A549 (cell line): ENCODE measurements around the gene TPD52L1. TPM values are rescaled to one million over a fixed set of nuclear protein-coding genes. Genes with fewer than 3 reads are reported as not detected.

Experiments used
- ATAC-seq, 2 experiments: fragments of 200-7000 bp in 1 of 2; fragments of >200 bp in 1 of 2; cut with Nextera tagmentation in 1 of 2; cut with Tn5 transposase in 1 of 2; 3 replicates each; pipeline versions ENCODE4 v1.8.0 to v1.9.1; 2018 to 2020; ENCODE audit warnings: mild to moderate bottlenecking in 1 of 2, moderate library complexity in 1 of 2
- CTCF ChIA-PET: fragments of 300-600 bp; sonication (Branson Sonifier 250); formaldehyde crosslinking; extraction: SDS; loops from one replicate; lab custom pipeline; 2021; ENCODE audit warnings: antibody characterized with exemption, inconsistent platforms; lab: Yijun Ruan, JAX
- POLR2A ChIA-PET: fragments of 350-600 bp; formaldehyde crosslinking; extraction: SDS; loops from one replicate; lab custom pipeline; 2021; ENCODE audit warnings: antibody characterized with exemption, inconsistent platforms; lab: Yijun Ruan, JAX
- DNase-seq, 2 experiments: peaks; one replicate each; pipeline versions ENCODE4 v3.0.0 to v3.0.0-alpha.2; 2011 to 2016; ENCODE audit warnings: low read depth in 1 of 2, low spot score in 1 of 2
- FAIRE-seq: peaks from 2 replicates; lab custom pipeline; 2011; peaks lifted over from hg19 to GRCh38; lab: Jason Lieb, UNC
- H3K27ac ChIP-seq, 2 experiments: fragments of >200 bp; sonication (Bioruptor Twin); formaldehyde crosslinking; 3 replicates each; pipeline ENCODE4 v1.5.1; 2016 to 2017
- H3K4me1 ChIP-seq: fragments of >200 bp; sonication (Bioruptor Twin); formaldehyde crosslinking; 3 replicates; pipeline ENCODE4 v1.6.1; 2016
- H3K4me2 ChIP-seq: fragments of >200 bp; sonication (Bioruptor Twin); formaldehyde crosslinking; 3 replicates; pipeline ENCODE4 v1.6.1; 2016
- H3K4me3 ChIP-seq: fragments of >200 bp; sonication (Bioruptor Twin); formaldehyde crosslinking; 3 replicates; pipeline ENCODE4 v1.5.1; 2016
- H3K9me3 ChIP-seq: fragments of >200 bp; sonication (Bioruptor Twin); formaldehyde crosslinking; 3 replicates; pipeline ENCODE4 v1.6.1; 2016
- ATOH8 ChIP-seq: fragments of 250-450 bp; sonication (Bioruptor Pico); IDR thresholded peaks from 2 replicates; pipeline ENCODE4 v1.5.0; 2020; ENCODE audit warnings: low read depth, mild to moderate bottlenecking, moderate library complexity
- CBX2 ChIP-seq: fragments of 200-600 bp; sonication (generic); IDR thresholded peaks from 2 replicates; pipeline ENCODE4 v1.6.1; 2016; ENCODE audit warnings: low read depth, mild to moderate bottlenecking, borderline replicate concordance
- CBX8 ChIP-seq: fragments of 200-600 bp; sonication (generic); IDR thresholded peaks from 2 replicates; pipeline ENCODE4 v1.6.1; 2016
- CHD4 ChIP-seq: fragments of 200-600 bp; sonication (generic); IDR thresholded peaks from 2 replicates; pipeline ENCODE4 v1.6.1; 2016; ENCODE audit warnings: antibody characterized with exemption, mild to moderate bottlenecking, borderline replicate concordance
- EHMT2 ChIP-seq: fragments of 200-600 bp; sonication (generic); IDR thresholded peaks from 2 replicates; pipeline ENCODE4 v1.6.1; 2016; ENCODE audit warnings: antibody characterized with exemption, low read depth, mild to moderate bottlenecking, moderate library complexity
- EP300 ChIP-seq, 2 experiments: fragments of >200 bp; sonication (Bioruptor Twin); formaldehyde crosslinking; IDR thresholded peaks; 2 replicates in 1 of 2; 3 replicates in 1 of 2; pipeline ENCODE4 v1.6.1; 2016 to 2017
- FOSB ChIP-seq: fragments of 250-450 bp; sonication (Bioruptor Pico); IDR thresholded peaks from 2 replicates; pipeline ENCODE4 v1.5.0; 2020; ENCODE audit warnings: mild to moderate bottlenecking, moderate library complexity
- FOXS1 ChIP-seq: fragments of 250-450 bp; sonication (Bioruptor Pico); IDR thresholded peaks from 2 replicates; pipeline ENCODE4 v1.5.0; 2020; ENCODE audit warnings: mild to moderate bottlenecking, moderate library complexity
- GATA3 ChIP-seq: IDR thresholded peaks from 2 replicates; pipeline ENCODE4 v1.6.1; 2012; ENCODE audit warnings: borderline replicate concordance
- HDAC2 ChIP-seq: fragments of 200-600 bp; sonication (generic); IDR thresholded peaks from 2 replicates; pipeline ENCODE4 v1.6.1; 2016
- HEYL ChIP-seq: fragments of 250-450 bp; sonication (Bioruptor Pico); IDR thresholded peaks from 2 replicates; pipeline ENCODE4 v1.8.0; 2021; ENCODE audit warnings: mild to moderate bottlenecking, moderate library complexity
- HOXA7 ChIP-seq: fragments of 250-450 bp; sonication (Bioruptor Pico); IDR thresholded peaks from 2 replicates; pipeline ENCODE4 v1.5.0; 2020; ENCODE audit warnings: mild to moderate bottlenecking, moderate library complexity
- HOXB5 ChIP-seq: fragments of 250-450 bp; sonication (Bioruptor Pico); IDR thresholded peaks from 2 replicates; pipeline ENCODE4 v1.5.0; 2020; ENCODE audit warnings: mild to moderate bottlenecking, moderate library complexity
- KDM1A ChIP-seq: fragments of 200-600 bp; sonication (generic); IDR thresholded peaks from 2 replicates; pipeline ENCODE4 v1.6.1; 2016; ENCODE audit warnings: low read depth, mild to moderate bottlenecking
- KDM5A ChIP-seq: fragments of 200-600 bp; sonication (generic); IDR thresholded peaks from 2 replicates; pipeline ENCODE4 v1.6.1; 2016; ENCODE audit warnings: antibody characterized with exemption, mild to moderate bottlenecking
- MAFK ChIP-seq: fragments of 450-650 bp; IDR thresholded peaks from 2 replicates; pipeline ENCODE4 v1.6.1; 2014; ENCODE audit not compliant: partially characterized antibody
- MAZ ChIP-seq: fragments of 150-350 bp; IDR thresholded peaks from 2 replicates; pipeline ENCODE4 v1.6.1; 2014; ENCODE audit warnings: antibody characterized with exemption, low read depth, low read length, borderline replicate concordance
- NR3C1 ChIP-seq: fragments of >200 bp; sonication (Bioruptor Twin); formaldehyde crosslinking; IDR thresholded peaks from 3 replicates; pipeline ENCODE4 v1.6.1; 2017
- POLR2AphosphoS2 ChIP-seq: conservative IDR thresholded peaks from 2 replicates; pipeline ENCODE4 v1.6.1; 2012; ENCODE audit warnings: low read length, improper control_type of control experiment, inconsistent platforms
- RAD21 ChIP-seq, 2 experiments: fragments of >200 bp in 1 of 2; sonication (Bioruptor Twin) in 1 of 2; formaldehyde crosslinking in 1 of 2; IDR thresholded peaks in 1 of 2; conservative IDR thresholded peaks in 1 of 2; 2 replicates in 1 of 2; 3 replicates in 1 of 2; pipeline ENCODE4 v1.6.1; 2012 to 2018; ENCODE audit warnings: inconsistent platforms in 1 of 2
- RNF2 ChIP-seq: fragments of 200-600 bp; sonication (generic); IDR thresholded peaks from 2 replicates; pipeline ENCODE4 v1.6.1; 2016; ENCODE audit warnings: low read depth, mild to moderate bottlenecking, antibody characterized with exemption, moderate library complexity, borderline replicate concordance
- SMC3 ChIP-seq: fragments of >200 bp; sonication (Bioruptor Twin); formaldehyde crosslinking; IDR thresholded peaks from 3 replicates; pipeline ENCODE4 v1.6.1; 2018; ENCODE audit warnings: inconsistent platforms
- TFCP2L1 ChIP-seq: fragments of 250-450 bp; sonication (Bioruptor Pico); IDR thresholded peaks from 2 replicates; pipeline ENCODE4 v1.5.0; 2021; ENCODE audit warnings: mild to moderate bottlenecking
- TP53 ChIP-seq: fragments of 250-450 bp; sonication (Bioruptor Pico); IDR thresholded peaks from 2 replicates; pipeline ENCODE4 v1.5.0; 2021; ENCODE audit warnings: mild to moderate bottlenecking, moderate library complexity
- ZC3H11A ChIP-seq: fragments of 450-650 bp; IDR thresholded peaks from 2 replicates; pipeline ENCODE4 v1.6.1; 2014; ENCODE audit warnings: antibody characterized with exemption, mild to moderate bottlenecking
- ZNF302 ChIP-seq: fragments of 250-450 bp; sonication (Bioruptor Pico); IDR thresholded peaks from 2 replicates; pipeline ENCODE4 v1.9.0; 2021; ENCODE audit warnings: inconsistent platforms, mild to moderate bottlenecking, moderate library complexity
- ZSCAN20 ChIP-seq: fragments of 250-450 bp; sonication (Bioruptor Pico); IDR thresholded peaks from 2 replicates; pipeline ENCODE4 v1.8.0; 2022; ENCODE audit warnings: mild to moderate bottlenecking, moderate library complexity
- WGBS: methylation state at CpG from one replicate; pipeline ENCODE4 v1.1.6; 2017; ENCODE audit errors: missing lambda C conversion rate; 5-methylcytosine and 5-hydroxymethylcytosine counted together
- polyA plus RNA-seq, 4 experiments: library from polyadenylated mRNA; depleted of rRNA in 3 of 4; stranded (reverse); fragments of >200 nt; fragmentation: RNase III in 1 of 4; extraction: RNeasy Plus Mini Kit Qiagen cat#74134 plus additional on column Dnase treatment in 1 of 4; gene quantifications; 2 replicates in 3 of 4; 3 replicates in 1 of 4; pipeline ENCODE4 v1.2.3, GENCODE V29; 2011 to 2017
- TF ChIP-seq, protein P1 (sequence below): fragments of 200-600 bp; sonication (generic); IDR thresholded peaks from 2 replicates; pipeline ENCODE4 v1.6.1; 2016; ENCODE audit warnings: antibody characterized with exemption, mild to moderate bottlenecking, moderate library complexity

TPD52L1 gene
- polyA plus RNA-seq, 2 of the 4 experiments (the other 2 are of a cell fraction): 90.1 to 144 TPM

DNA sequence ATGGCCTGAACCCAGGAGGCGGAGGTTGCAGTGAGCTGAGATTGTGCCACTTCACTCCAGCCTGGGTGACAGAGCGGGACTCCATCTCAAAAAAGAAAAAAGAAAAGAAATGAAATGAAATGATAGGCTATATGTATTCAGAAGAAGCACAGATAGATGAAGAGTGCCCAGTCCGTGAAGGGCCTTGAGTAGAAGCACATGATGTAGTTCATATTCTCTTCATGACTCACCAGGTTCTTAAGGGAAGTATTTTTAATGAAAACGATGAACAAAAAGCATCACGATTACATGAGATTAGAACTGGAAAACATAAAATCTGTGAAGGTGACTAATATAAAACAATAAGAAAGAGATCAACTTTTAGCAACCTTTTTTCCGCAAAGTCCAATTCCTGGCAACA, 29.8 kb downstream of the TPD52L1 start:
- Histone ChIP-seq H3K4me3 (no peak overlapping the region), H3K27ac (no peak overlapping the region), H3K4me2 (no peak overlapping the region), H3K9me3 (no peaks in the 10 kb centered on the region), H3K4me1 (peaks cover 8% of the 10 kb centered on the region)
- no peak for DNase-seq
- ATAC-seq: no peak
- TF ChIP-seq ATOH8 (CRISPR knock-in tag) (no peak), HDAC2 (no peak), GATA3 (no peak), ZNF302 (CRISPR knock-in tag) (no peak), SMC3 (no peak), MAFK (no peak), CBX2 (no peak), HOXA7 (no peak), KDM5A (no peak), FOSB (no peak), RAD21 (conservative IDR thresholded peaks at IDR 0.05 in 1 of 2, IDR thresholded peaks at IDR 0.05 in 1 of 2) (no peak), HOXB5 (CRISPR knock-in tag) (no peak), TFCP2L1 (no peak), EHMT2 (no peak), MAZ (no peak)
- TF ChIP-seq, protein P1, sequence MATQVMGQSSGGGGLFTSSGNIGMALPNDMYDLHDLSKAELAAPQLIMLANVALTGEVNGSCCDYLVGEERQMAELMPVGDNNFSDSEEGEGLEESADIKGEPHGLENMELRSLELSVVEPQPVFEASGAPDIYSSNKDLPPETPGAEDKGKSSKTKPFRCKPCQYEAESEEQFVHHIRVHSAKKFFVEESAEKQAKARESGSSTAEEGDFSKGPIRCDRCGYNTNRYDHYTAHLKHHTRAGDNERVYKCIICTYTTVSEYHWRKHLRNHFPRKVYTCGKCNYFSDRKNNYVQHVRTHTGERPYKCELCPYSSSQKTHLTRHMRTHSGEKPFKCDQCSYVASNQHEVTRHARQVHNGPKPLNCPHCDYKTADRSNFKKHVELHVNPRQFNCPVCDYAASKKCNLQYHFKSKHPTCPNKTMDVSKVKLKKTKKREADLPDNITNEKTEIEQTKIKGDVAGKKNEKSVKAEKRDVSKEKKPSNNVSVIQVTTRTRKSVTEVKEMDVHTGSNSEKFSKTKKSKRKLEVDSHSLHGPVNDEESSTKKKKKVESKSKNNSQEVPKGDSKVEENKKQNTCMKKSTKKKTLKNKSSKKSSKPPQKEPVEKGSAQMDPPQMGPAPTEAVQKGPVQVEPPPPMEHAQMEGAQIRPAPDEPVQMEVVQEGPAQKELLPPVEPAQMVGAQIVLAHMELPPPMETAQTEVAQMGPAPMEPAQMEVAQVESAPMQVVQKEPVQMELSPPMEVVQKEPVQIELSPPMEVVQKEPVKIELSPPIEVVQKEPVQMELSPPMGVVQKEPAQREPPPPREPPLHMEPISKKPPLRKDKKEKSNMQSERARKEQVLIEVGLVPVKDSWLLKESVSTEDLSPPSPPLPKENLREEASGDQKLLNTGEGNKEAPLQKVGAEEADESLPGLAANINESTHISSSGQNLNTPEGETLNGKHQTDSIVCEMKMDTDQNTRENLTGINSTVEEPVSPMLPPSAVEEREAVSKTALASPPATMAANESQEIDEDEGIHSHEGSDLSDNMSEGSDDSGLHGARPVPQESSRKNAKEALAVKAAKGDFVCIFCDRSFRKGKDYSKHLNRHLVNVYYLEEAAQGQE: no peak
- 96% methylated on average over 6 of the region's 6 CpGs for WGBS
- ChIA-PET POLR2A (no interaction called here), CTCF (no interaction called here)
- no peak for FAIRE-seq

DNA sequence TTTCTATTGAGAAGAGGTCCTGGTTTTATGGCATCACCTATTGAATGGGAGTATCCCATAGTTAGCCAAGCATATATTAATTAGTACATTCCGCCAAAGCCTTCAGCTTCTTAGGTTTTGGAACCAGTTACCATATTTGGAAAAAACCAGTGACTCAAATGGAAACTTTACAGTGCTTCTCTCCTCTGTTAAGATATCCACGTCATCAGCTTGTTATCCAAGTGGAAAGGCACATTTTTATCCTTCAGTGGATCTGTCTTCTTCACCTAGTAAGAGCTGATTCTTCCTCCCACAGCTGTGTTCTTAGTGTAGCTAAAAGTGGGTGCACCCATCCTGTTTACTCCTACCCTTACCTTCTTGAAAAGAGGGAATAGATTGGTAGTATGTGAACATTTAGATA, 34.5 kb downstream of the TPD52L1 start:
- TF ChIP-seq KDM1A (no peak), FOXS1 (CRISPR knock-in tag) (no peak), HOXA7 (no peak), TP53 (CRISPR knock-in tag) (no peak), RNF2 (no peak), POLR2AphosphoS2 (no peak), NR3C1 (no peak), EP300 (IDR thresholded peaks at IDR 0.05) (no peak), HDAC2 (no peak), ZC3H11A (no peak), ZSCAN20 (CRISPR knock-in tag) (no peak), CHD4 (no peak), FOSB (no peak), HOXB5 (CRISPR knock-in tag) (no peak), HEYL (CRISPR knock-in tag) (no peak), SMC3 (no peak), CBX8 (no peak)
- H3K4me1 ChIP-seq: peaks cover 44% of the 10 kb centered on the region
- ATAC-seq (no peak), DNase-seq (no peak), FAIRE-seq (no peak)
- CTCF ChIA-PET: no interaction called here
- no peak overlapping the region for H3K27ac ChIP-seq
- 84% methylated on average over 2 of the region's 2 CpGs for WGBS
- no peak overlapping the region for H3K4me3 ChIP-seq
- H3K4me2 ChIP-seq: peak overlapping the region; percentile 30; the same call in 2 of the 3 replicates
- POLR2A ChIA-PET: no interaction called here
- no peaks in the 10 kb centered on the region for H3K9me3 ChIP-seq
